22Rv1 (cell line): Measurements from ENCODE around the gene CRK.
"Not testable (repeated sequence)": the region's sequence is repeated elsewhere in the genome, so short reads cannot be mapped to it uniquely, and the experiment has no call there.

ENCODE experiments used
- ZFX ChIP-seq: fragments of 450-650 bp; IDR thresholded peaks from 2 replicates; pipeline ENCODE4 v1.6.1; 2017; ENCODE audit warnings: antibody characterized with exemption, borderline replicate concordance
- TF ChIP-seq, protein P1 (sequence below): fragments of 450-650 bp; IDR thresholded peaks from 2 replicates; pipeline ENCODE4 v1.5.1; 2017; ENCODE audit warnings: mild to moderate bottlenecking

DNA sequence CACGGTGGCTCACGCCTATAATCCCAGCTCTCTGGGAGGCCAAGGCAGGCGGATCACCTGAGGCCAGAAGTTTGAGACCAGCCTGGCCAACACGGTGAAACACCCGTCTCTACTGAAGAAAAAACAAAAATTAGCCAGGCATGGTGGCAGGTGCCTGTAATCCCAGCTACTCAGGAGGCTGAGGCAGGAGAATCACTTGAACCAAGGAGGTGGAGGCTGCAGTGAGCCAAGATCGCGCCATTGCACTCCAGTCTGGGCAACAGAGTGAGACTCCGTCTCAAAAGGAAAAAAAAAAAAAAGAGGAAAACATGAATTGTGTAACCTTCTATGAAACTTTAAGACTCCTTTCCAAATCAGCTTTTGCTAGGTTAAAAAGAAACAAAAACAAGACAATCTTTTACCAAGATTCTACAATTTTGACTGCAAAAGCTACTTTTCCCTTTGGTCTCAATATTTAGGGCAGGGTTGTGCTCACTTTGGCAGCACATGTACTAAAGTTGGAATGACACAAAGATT is 69.3 kb downstream of the CRK start:
- TF ChIP-seq, protein P1, sequence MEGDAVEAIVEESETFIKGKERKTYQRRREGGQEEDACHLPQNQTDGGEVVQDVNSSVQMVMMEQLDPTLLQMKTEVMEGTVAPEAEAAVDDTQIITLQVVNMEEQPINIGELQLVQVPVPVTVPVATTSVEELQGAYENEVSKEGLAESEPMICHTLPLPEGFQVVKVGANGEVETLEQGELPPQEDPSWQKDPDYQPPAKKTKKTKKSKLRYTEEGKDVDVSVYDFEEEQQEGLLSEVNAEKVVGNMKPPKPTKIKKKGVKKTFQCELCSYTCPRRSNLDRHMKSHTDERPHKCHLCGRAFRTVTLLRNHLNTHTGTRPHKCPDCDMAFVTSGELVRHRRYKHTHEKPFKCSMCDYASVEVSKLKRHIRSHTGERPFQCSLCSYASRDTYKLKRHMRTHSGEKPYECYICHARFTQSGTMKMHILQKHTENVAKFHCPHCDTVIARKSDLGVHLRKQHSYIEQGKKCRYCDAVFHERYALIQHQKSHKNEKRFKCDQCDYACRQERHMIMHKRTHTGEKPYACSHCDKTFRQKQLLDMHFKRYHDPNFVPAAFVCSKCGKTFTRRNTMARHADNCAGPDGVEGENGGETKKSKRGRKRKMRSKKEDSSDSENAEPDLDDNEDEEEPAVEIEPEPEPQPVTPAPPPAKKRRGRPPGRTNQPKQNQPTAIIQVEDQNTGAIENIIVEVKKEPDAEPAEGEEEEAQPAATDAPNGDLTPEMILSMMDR = not testable (repeated sequence)
- TF ChIP-seq ZFX = not testable (repeated sequence)
